Body of pancreas (tissue), 4 donors: ENCODE measurements around the gene CAPZB. TPM values are rescaled to one million over a fixed set of nuclear protein-coding genes. Genes with fewer than 3 reads are reported as not detected.
A peak's percentile ranks its signal among the peaks of the same experiment; 100 is the strongest.

Experiments used
- ATAC-seq: fragments of 150-250 bp; one replicate; pipeline ENCODE4 v1.9.1; 2016
- DNase-seq, 4 donors: peaks; one replicate each; pipeline ENCODE4 v3.0.0-alpha.2; 2019
- H3K27ac ChIP-seq, 4 donors: fragments of 200-600 bp; sonication (generic); 1 replicate in 3 of 4; 2 replicates in 1 of 4; pipeline versions ENCODE4 v1.5.1 to v1.6.1; 2016 to 2019; ENCODE audit warnings: mild to moderate bottlenecking in 1 of 4, mixed read lengths in 1 of 4, moderate library complexity in 1 of 4
- H3K27me3 ChIP-seq, 2 donors: fragments of 200-600 bp; sonication (generic); one replicate each; pipeline ENCODE4 v1.6.0; 2016; ENCODE audit warnings: mild to moderate bottlenecking in 1 of 2
- H3K36me3 ChIP-seq, 2 donors: fragments of 200-600 bp; sonication (generic); replicated peaks in 1 of 2; 2 replicates each; pipeline ENCODE4 v1.5.1; 2016; ENCODE audit warnings: low read depth in 2 of 2; ENCODE audit not compliant: insufficient read depth in 1 of 2
- H3K4me1 ChIP-seq: fragments of 200-600 bp; sonication (generic); one replicate; pipeline ENCODE4 v1.6.0; 2016
- H3K4me3 ChIP-seq, 2 donors: fragments of 200-600 bp; sonication (generic); 1 replicate in 1 of 2; 2 replicates in 1 of 2; pipeline ENCODE4 v1.5.1; 2016 to 2019
- H3K9me3 ChIP-seq, 3 donors: fragments of 200-600 bp; sonication (generic); 1 replicate in 2 of 3; 2 replicates in 1 of 3; pipeline ENCODE4 v1.5.1; 2016
- POLR2A ChIP-seq, 3 donors: fragments of 450-650 bp; IDR thresholded peaks; one replicate each; pipeline ENCODE4 v1.6.1; 2016; ENCODE audit warnings: antibody characterized with exemption in 3 of 3, mild to moderate bottlenecking in 2 of 3
- WGBS, 2 donors: methylation state at CpG; one replicate each; pipeline ENCODE4 v1.1.5; 2017; 5-methylcytosine and 5-hydroxymethylcytosine counted together
- intact Hi-C: fragments of 100-400 bp; cut with DNase I; formaldehyde crosslinking; loops from one replicate; pipeline ENCODE4 v1.15.1; 2023
- total RNA-seq, 2 donors: library from RNA; depleted of rRNA; stranded (reverse); fragments of >200 nt; gene quantifications; one replicate each; pipeline ENCODE4 v1.1.0, GENCODE V29; 2016
- TF ChIP-seq, protein P1 (sequence below), 7 experiments: fragments of 450-650 bp in 4 of 7; fragments of 200-600 bp in 3 of 7; sonication (generic) in 3 of 7; IDR thresholded peaks; one replicate each; pipeline ENCODE4 v1.5.1; 2016 to 2019; ENCODE audit warnings: antibody characterized with exemption in 7 of 7

CAPZB gene
- total RNA-seq, 2 donors from 2014 or later, result 35.5 to 54.1 TPM

- Histone ChIP-seq H3K27me3 (no peaks in the 10 kb centered on the region), H3K9me3 (no peaks in the 10 kb centered on the region), H3K4me3 (peak overlapping the region; percentile 57 to 61), H3K36me3 (peaks cover 0 to 8% of the 10 kb centered on the region in 2 donors), H3K27ac (peak overlapping the region in 2 of 4 donors; percentile 70 to 88), H3K4me1 (peaks cover 47% of the 10 kb centered on the region)
- peak in 1 of 4 donors; percentile 38 for DNase-seq
- 33% methylated on average over 12 of the region's 13 CpGs for WGBS, 2 donors
- no peak for ATAC-seq
- TF ChIP-seq, protein P1, sequence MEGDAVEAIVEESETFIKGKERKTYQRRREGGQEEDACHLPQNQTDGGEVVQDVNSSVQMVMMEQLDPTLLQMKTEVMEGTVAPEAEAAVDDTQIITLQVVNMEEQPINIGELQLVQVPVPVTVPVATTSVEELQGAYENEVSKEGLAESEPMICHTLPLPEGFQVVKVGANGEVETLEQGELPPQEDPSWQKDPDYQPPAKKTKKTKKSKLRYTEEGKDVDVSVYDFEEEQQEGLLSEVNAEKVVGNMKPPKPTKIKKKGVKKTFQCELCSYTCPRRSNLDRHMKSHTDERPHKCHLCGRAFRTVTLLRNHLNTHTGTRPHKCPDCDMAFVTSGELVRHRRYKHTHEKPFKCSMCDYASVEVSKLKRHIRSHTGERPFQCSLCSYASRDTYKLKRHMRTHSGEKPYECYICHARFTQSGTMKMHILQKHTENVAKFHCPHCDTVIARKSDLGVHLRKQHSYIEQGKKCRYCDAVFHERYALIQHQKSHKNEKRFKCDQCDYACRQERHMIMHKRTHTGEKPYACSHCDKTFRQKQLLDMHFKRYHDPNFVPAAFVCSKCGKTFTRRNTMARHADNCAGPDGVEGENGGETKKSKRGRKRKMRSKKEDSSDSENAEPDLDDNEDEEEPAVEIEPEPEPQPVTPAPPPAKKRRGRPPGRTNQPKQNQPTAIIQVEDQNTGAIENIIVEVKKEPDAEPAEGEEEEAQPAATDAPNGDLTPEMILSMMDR (IDR thresholded peaks at IDR 0.05), result no peak
- no peak for TF ChIP-seq POLR2A (IDR thresholded peaks at IDR 0.05)
- intact Hi-C loops, result no loop called here
These were observed 174.4 kb downstream of the CAPZB start for GRCh38 chr1:19310720-19311502.

GRCh38 chr1:19310061-19310460 lies 175.3 kb downstream of the CAPZB start:
- H3K27ac ChIP-seq, result no peak overlapping the region
- peaks cover 0 to 14% of the 10 kb centered on the region in 2 donors for H3K36me3 ChIP-seq
- ATAC-seq, result no peak
- 87 to 93% methylated on average over 7 of the region's 7 CpGs for WGBS, 2 donors
- peaks cover 43% of the 10 kb centered on the region for H3K4me1 ChIP-seq
- H3K27me3 ChIP-seq, result no peaks in the 10 kb centered on the region
- intact Hi-C loops, result no loop called here
- H3K9me3 ChIP-seq, result no peaks in the 10 kb centered on the region
- DNase-seq, result no peak
- H3K4me3 ChIP-seq, result no peak overlapping the region
- no peak for TF ChIP-seq POLR2A (IDR thresholded peaks at IDR 0.05)
- TF ChIP-seq, protein P1 (IDR thresholded peaks at IDR 0.05), result no peak

DNA sequence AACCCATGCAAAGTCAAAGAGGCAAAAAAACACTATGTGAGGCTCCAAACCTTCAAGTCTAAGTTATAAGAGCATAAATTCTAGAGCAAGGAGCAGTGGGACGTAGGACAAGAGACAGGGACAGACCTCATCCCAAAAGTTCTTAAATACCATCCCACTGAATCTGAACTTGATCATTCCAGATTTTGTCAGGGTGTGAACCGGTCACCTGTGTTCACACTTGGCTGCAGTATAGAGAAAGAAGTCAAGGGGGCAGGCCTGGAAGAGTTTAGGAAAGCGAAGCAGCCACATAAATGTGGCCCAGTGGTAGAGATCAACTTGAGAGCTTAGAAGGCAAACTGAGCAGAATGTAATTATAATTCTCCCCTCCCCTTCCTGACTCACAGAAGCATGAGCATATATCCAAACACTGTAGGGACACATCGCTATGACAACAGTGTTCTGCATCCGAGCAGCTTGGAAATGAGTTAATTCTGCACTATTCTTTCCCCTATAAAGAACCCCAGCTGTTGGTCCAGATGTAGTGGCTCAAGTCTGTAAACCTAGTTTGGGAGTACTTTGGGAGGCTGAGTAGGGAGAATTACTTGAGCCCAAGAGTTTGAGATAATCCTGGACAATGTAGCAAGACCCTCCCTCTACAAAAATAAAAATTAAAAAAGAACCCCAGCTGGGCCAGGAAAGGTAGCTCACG lies 176.1 kb downstream of the CAPZB start:
- DNase-seq (no peak), ATAC-seq (no peak)
- peaks cover 37% of the 10 kb centered on the region for H3K4me1 ChIP-seq
- no peaks in the 10 kb centered on the region for H3K27me3 ChIP-seq
- TF ChIP-seq POLR2A (IDR thresholded peaks at IDR 0.05), result no peak
- TF ChIP-seq, protein P1 (IDR thresholded peaks at IDR 0.05), result no peak
- H3K4me3 ChIP-seq, result no peak overlapping the region
- intact Hi-C loops, result loop anchor here (10.0 kb wide), 1 partner anchor 54 kb away; the partner anchor contains the start of genes EMC1 and MRTO4
- H3K36me3 ChIP-seq, result peaks cover 0 to 15% of the 10 kb centered on the region in 2 donors
- 76 to 92% methylated on average over 6 of the region's 6 CpGs for WGBS, 2 donors
- H3K27ac ChIP-seq, result no peak overlapping the region
- no peaks in the 10 kb centered on the region for H3K9me3 ChIP-seq

- ATAC-seq (no peak), DNase-seq (no peak)
- H3K4me1 ChIP-seq, result peaks cover 30% of the 10 kb centered on the region
- 90 to 97% methylated on average over 2 to 3 of the region's 3 CpGs for WGBS, 2 donors
- intact Hi-C loops, result loop anchor here (10.0 kb wide), 1 partner anchor 54 kb away; the partner anchor contains the start of genes EMC1 and MRTO4
- H3K9me3 ChIP-seq, result no peaks in the 10 kb centered on the region
- no peak for TF ChIP-seq POLR2A (IDR thresholded peaks at IDR 0.05)
- TF ChIP-seq, protein P1 (IDR thresholded peaks at IDR 0.05), result no peak
- no peak overlapping the region for H3K27ac ChIP-seq
- H3K27me3 ChIP-seq, result no peaks in the 10 kb centered on the region
- H3K4me3 ChIP-seq, result no peak overlapping the region
- H3K36me3 ChIP-seq, result peaks cover 0 to 15% of the 10 kb centered on the region in 2 donors
These were observed 176.8 kb downstream of the CAPZB start for GRCh38 chr1:19308509-19308907.
